Psoas muscle (tissue), 8 donors: ENCODE data around the gene TOX4. TPM values are rescaled to one million over a fixed set of nuclear protein-coding genes. Genes with fewer than 3 reads are reported as not detected.

Experiments
- ATAC-seq, 4 donors: fragments of 200-7000 bp; cut with Tn5 transposase; one replicate each; pipeline ENCODE4 v1.9.1; 2020; ENCODE audit warnings: moderate library complexity in 3 of 4, mild to moderate bottlenecking in 2 of 4
- DNase-seq, 2 donors: peaks; one replicate each; pipeline ENCODE4 v3.0.0-alpha.2; 2020
- H3K27ac ChIP-seq: fragments of 200-600 bp; one replicate; pipeline ENCODE4 v1.8.0; 2022
- H3K27me3 ChIP-seq, 3 donors: fragments of 200-600 bp in 1 of 3; one replicate each; pipeline versions ENCODE4 v1.6.1 to v1.8.0; 2013 to 2022; ENCODE audit warnings: low read length in 2 of 3, mild to moderate bottlenecking in 2 of 3, moderate library complexity in 1 of 3; ENCODE audit not compliant: insufficient read depth in 3 of 3
- H3K36me3 ChIP-seq, 2 donors: fragments of 200-600 bp in 1 of 2; one replicate each; pipeline versions ENCODE4 v1.6.1 to v1.8.0; 2013 to 2022; ENCODE audit warnings: low read depth in 1 of 2, mild to moderate bottlenecking in 1 of 2, moderate library complexity in 1 of 2; ENCODE audit not compliant: insufficient read depth in 1 of 2
- H3K4me1 ChIP-seq: fragments of 200-600 bp; one replicate; pipeline ENCODE4 v1.8.0; 2022
- H3K4me3 ChIP-seq: fragments of 200-600 bp; one replicate; pipeline ENCODE4 v1.8.0; 2022; ENCODE audit warnings: mild to moderate bottlenecking
- H3K9me3 ChIP-seq: fragments of 200-600 bp; one replicate; pipeline ENCODE4 v1.8.0; 2022
- WGBS, 3 donors: extraction: QIAGEN DNeasy Blood & Tissue Kit; methylation state at CpG; one replicate each; pipeline versions ENCODE4 v1.1.6 to v1.1.7; 2013; 5-methylcytosine and 5-hydroxymethylcytosine counted together
- intact Hi-C, 2 donors: fragments of 100-400 bp; cut with DNase I; formaldehyde crosslinking; loops; one replicate each; pipeline versions ENCODE4 v1.11.0 to v1.14.2; 2022
- polyA plus RNA-seq, 3 donors: library from polyadenylated mRNA; stranded (reverse); fragments of 200-250 nt; gene quantifications; one replicate each; pipeline ENCODE4 v1.2.3, GENCODE V29; 2013
- total RNA-seq, 4 donors: library from RNA; stranded (reverse); fragmentation: NEBNext Ultra II Directional in 2 of 4; extraction: Animal tissue kit (Norgen Biotek cat#: 25700) in 2 of 4; gene quantifications; one replicate each; pipeline versions ENCODE4 v1.2.1 to v1.2.4, GENCODE V29; 2021 to 2023
- TF ChIP-seq, protein P1 (sequence below): fragments of 200-600 bp; IDR thresholded peaks from one replicate; pipeline ENCODE4 v1.8.0; 2022; ENCODE audit warnings: antibody characterized with exemption
- donor health status: healthy with polysubstance abuse.
- donor health status: DM: no; HTN: no; CAD: no; lungs with moderate emphysema.
- donor health status: Bipolar disorder and iron deficiency.
- donor health status: healthy.
- donor health status: DM: yes; HTN: yes; CAD: no.
- donor health status: DM: no; HTN: no; CAD: no.
- donor health status: DM: no; HTN: no; CAD: no.
- donor health status: DM: yes; HTN: yes; CAD: no.

Gene TOX4
- total and polyA plus RNA-seq, 7 donors, result 37.0 to 146 (median 98.8) TPM

DNA sequence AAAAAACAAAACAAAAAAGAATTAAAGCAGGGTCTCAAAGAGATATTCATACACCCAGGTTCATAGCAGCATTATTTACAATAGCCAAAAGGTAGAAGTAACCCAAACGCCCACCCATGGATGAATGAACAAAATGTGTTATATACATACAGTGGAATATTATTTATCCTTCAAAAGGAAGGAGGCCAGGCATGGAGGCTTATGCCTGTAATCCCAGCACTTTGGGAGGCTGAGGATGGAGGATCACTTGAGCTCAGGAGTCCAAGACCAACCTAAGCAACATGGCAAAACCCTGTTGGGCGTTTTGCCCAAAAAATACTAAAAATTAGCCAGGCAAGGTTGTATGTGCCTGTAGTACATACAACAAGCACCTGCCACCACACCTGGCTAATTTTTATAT lies 29.6 kb downstream of the TOX4 start:
- Histone ChIP-seq H3K4me3 (no peak overlapping the region), H3K27ac (no peak overlapping the region), H3K4me1 (peaks cover 15% of the 10 kb centered on the region), H3K36me3 (peaks cover 9 to 48% of the 10 kb centered on the region in 2 donors), H3K9me3 (no peaks in the 10 kb centered on the region), H3K27me3 (no peaks in the 10 kb centered on the region)
- TF ChIP-seq, protein P1, sequence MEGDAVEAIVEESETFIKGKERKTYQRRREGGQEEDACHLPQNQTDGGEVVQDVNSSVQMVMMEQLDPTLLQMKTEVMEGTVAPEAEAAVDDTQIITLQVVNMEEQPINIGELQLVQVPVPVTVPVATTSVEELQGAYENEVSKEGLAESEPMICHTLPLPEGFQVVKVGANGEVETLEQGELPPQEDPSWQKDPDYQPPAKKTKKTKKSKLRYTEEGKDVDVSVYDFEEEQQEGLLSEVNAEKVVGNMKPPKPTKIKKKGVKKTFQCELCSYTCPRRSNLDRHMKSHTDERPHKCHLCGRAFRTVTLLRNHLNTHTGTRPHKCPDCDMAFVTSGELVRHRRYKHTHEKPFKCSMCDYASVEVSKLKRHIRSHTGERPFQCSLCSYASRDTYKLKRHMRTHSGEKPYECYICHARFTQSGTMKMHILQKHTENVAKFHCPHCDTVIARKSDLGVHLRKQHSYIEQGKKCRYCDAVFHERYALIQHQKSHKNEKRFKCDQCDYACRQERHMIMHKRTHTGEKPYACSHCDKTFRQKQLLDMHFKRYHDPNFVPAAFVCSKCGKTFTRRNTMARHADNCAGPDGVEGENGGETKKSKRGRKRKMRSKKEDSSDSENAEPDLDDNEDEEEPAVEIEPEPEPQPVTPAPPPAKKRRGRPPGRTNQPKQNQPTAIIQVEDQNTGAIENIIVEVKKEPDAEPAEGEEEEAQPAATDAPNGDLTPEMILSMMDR, result no peak
- ATAC-seq (no peak), DNase-seq (no peak)
- WGBS, 3 donors, result 92 to 98% (median 93%) methylated on average over 2 of the region's 2 CpGs
- intact Hi-C loops, result no loop called here

DNA sequence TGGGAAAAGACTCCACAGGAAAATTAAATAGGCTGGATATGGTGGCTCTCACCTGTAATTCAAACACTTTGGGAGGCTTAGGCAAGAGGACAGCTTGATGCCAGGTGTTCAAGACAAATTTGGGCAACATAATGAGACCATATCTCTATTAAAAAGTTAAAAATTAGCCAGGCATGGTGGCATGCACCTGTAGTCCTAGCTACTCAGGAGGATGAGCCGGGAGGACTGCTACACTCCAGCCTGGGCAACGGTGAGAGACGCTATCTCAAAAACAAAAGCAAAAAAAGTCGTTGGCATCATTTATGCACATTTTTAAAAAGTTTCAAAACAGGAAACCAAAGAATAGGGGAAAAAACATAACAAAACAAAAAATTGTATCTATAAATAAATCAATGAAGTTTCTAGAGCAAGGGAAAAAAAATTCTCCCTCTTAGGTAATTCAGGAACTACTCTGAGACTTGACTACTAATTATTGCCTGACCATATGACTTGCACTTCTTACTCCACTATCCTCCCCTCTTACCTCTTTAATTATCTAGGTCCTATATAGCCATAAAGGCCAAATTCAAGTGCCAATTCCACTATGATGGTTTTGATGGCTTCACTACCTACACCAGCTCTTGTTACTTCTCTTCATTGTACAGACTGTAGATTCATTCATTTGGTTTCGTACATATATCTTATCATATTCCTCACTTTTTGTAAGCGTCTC lies 32.6 kb downstream of the TOX4 start:
- no peak for ATAC-seq

DNA sequence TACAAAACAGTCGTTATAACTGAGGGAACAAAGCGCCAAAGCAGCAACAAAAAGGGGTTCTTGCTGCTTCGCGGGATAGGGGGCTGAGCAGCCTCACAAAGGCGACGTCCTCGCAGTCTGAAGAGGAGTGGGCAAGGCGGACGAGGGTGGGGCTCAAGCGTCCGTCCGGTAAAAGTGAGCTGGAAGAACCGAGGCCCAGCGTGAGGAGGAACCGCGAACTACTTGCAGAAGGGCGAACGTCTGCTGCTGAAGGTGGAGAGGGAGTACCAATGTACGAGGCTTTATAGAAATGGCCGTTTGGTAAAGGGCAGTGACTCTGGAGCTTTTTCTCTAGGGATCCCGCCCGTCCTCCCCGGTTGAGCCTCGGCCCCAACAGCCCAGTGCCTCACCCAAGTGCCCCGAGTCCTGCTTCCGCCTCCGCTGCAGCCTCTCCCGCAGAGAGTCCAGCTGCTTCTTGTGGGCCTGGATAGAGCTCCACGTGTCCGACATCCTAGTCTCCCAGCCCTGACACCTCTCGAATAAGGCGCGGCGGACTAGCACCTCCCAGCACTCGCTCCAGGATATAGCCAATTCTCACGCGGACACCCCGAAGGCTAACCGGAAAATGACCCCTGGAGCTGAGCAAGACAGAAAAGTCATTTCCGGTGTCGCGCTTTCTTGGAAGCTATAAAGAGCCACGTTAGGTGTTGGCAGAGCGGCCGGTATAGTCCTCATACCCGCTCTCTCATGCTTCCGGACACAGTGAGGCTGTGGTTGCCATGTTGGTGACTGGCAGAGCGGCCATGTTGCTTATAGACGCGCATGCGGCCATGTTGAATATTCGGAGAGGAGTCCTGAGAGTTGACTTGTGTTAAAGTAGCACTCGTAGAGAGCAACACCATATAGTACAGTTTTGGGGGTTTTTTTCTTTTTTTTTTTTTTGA lies 34.0 kb downstream of the TOX4 start, which contains the start of gene METTL3:
Gene METTL3 (minus strand): TSS at position 606 of the 923 bp plus-strand sequence. CDS start 117 bp downstream, at position 489.
- ATAC-seq (peak; percentile 98 to 99 (median 99)), DNase-seq (peak; percentile 97 to 99)
- TF ChIP-seq, protein P1, result no peak
- intact Hi-C loops, result loop anchor here (2.0 to 5.0 kb wide), 2 partner anchors 34 kb away; partner anchors contain the start of genes RAB2B (in 2 of the 2) and TOX4 (in 2 of the 2)
- Histone ChIP-seq H3K4me1 (peaks cover 15% of the 10 kb centered on the region), H3K36me3 (peaks cover 0 to 24% of the 10 kb centered on the region in 2 donors), H3K9me3 (no peaks in the 10 kb centered on the region), H3K4me3 (peak within 1 kb of the TSS; percentile 98), H3K27ac (peak within 1 kb of the TSS; percentile 90), H3K27me3 (no peaks in the 10 kb centered on the region)
- WGBS, 3 donors, result 0 to 1% (median 0%) methylated on average over 53 of the region's 53 CpGs

More for the DNA sequence above, 32.6 kb downstream of the TOX4 start:
- Histone ChIP-seq H3K27ac (peak overlapping the region; percentile 90), H3K36me3 (peaks cover 0 to 24% of the 10 kb centered on the region in 2 donors), H3K4me1 (peaks cover 15% of the 10 kb centered on the region), H3K27me3 (no peaks in the 10 kb centered on the region), H3K4me3 (peak overlapping the region; percentile 98), H3K9me3 (no peaks in the 10 kb centered on the region)
- WGBS, 3 donors, result 80 to 89% (median 87%) methylated on average over 6 of the region's 6 CpGs
- DNase-seq, result no peak
- TF ChIP-seq, protein P1, result no peak
- intact Hi-C loops, result loop anchor here (2.0 to 5.0 kb wide), 2 partner anchors 32 to 33 kb away; partner anchors contain the start of genes RAB2B (in 2 of the 2) and TOX4 (in 2 of the 2)

DNA sequence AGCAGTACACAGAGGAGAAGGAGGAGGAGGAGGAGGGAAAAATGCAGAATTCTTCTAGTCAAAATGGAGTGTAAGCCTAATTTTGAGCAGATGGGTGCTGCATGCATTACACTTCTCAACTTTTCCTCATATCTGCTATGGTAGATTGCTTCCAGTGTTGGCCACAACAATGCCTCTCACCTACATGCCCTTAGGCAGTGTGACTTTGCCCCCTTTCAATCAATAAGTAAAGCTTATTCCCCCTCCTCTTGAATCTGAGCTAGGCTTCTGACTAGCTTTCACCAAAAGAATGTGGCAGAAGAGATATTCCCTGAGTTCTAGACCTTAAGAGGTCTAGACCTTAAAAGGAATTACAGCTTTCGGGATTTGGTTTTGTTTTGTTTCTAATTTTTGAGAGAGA lies 37.3 kb downstream of the TOX4 start:
- Histone ChIP-seq H3K36me3 (peaks cover 0 to under 1% of the 10 kb centered on the region in 2 donors), H3K4me3 (no peak overlapping the region), H3K27ac (no peak overlapping the region), H3K4me1 (peaks cover 10% of the 10 kb centered on the region), H3K9me3 (no peaks in the 10 kb centered on the region), H3K27me3 (no peaks in the 10 kb centered on the region)
- WGBS, 3 donors, result 81 to 97% (median 93%) methylated on average over 1 of the region's 1 CpG
- intact Hi-C loops, result loop anchor here in 1 of 2 donors (5.0 kb wide), 1 partner anchor 37 kb away; the partner anchor contains the start of genes RAB2B and TOX4
- TF ChIP-seq, protein P1, result no peak
- ATAC-seq (no peak), DNase-seq (no peak)
